CD4-positive, alpha-beta T cell treated with Interleukin-2 at 100 ng/mL for 4 hours (primary cell): ENCODE measurements around the gene SNX15.

Source experiments
- DNase-seq: peaks from one replicate; pipeline ENCODE4 v3.0.0-alpha.2; 2020; ENCODE audit warnings: low spot score

The SNX15 gene

GRCh38 chr11:65084598-65085375, 57.5 kb downstream of the SNX15 start:
- no peak for DNase-seq

- DNase-seq = no peak
Measured at GRCh38 chr11:65085446-65085845, 58.2 kb downstream of the SNX15 start.

DNA sequence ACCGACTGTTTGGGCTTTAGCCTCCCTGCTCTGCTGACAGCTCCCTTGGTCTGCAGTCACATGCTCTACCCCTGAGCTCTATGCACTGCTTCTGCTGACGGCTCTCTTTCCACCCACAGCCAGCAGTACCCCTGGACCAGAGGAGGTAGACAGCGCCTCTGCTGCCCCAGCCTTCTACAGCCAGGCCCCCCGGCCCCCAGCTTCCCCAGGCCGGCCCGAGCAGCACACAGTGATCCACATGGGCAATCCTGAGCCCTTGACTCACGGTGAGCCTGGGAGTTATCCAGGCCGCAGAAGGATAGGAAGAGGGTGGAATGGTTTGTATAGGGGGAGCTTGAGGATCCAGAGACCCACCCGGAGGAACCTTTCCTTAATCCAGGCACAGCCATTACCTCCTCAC, 59.6 kb downstream of the SNX15 start:
- DNase-seq = no peak

GRCh38 chr11:65087216-65087615, 60.0 kb downstream of the SNX15 start:
- no peak for DNase-seq

DNA sequence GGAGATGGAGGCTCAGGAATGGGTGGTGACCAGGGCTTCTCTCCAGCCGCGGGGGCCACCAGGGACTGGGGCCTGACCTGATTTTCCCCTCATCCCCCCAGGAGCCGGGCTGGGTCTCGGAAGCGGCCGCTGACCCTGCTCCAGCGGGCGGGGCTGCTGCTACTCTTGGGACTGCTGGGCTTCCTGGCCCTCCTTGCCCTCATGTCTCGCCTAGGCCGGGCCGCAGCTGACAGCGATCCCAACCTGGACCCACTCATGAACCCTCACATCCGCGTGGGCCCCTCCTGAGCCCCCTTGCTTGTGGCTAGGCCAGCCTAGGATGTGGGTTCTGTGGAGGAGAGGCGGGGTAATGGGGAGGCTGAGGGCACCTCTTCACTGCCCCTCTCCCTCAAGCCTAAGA, 60.6 kb downstream of the SNX15 start:
- DNase-seq = no peak

DNA sequence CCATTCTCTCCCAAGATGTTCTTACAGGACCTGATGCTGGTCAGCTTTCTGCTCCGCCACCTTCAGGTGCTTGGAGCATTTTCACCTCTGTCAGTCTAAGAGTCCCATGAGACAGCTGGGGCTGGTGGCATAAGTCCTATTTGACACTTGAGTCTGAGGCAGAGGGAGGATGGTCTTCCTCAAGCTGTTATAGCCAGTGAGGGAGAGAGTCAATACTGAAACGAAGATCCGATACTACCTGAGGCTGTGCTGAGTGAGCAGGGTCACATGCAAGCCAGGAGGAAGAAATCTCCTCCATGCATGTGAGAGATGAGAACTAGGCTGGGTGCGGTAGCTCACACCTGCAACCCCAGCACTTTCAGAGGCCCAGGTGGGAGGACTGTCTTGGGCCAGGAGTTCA, 62.4 kb downstream of the SNX15 start:
- no peak for DNase-seq
